Inflammatory macrophage treated with lipopolysaccharide for 1 hour (primary cell): ENCODE results near the gene HLA-A.

Experiments used
- DNase-seq, 2 donors: peaks; one replicate each; pipeline ENCODE4 v3.0.0-alpha.2; 2020 to 2022

HLA-A gene

GRCh38 chr6:29935273-29935955 is 6.9 kb upstream of the HLA-A start:
- DNase-seq: no peak

GRCh38 chr6:29938746-29939508 is 3.4 kb upstream of the HLA-A start:
- no peak for DNase-seq

- DNase-seq: peak; percentile 58 to 87
These were observed 1.3 kb upstream of the HLA-A start for GRCh38 chr6:29941016-29941415.

- peak in 1 of 2 donors; percentile 43 for DNase-seq
These were observed 861 bp upstream of the HLA-A start for GRCh38 chr6:29941471-29941870.

GRCh38 chr6:29941916-29942274 is 437 bp upstream of the HLA-A start:
- no peak for DNase-seq

- peak in 1 of 2 donors; percentile 25 for DNase-seq
These were observed 978 bp downstream of the HLA-A start for GRCh38 chr6:29943053-29943966.

GRCh38 chr6:29945281-29945820 is 3.0 kb downstream of the HLA-A start:
- no peak for DNase-seq

GRCh38 chr6:29946223-29947076 is 4.1 kb downstream of the HLA-A start:
- DNase-seq: no peak

GRCh38 chr6:29947077-29947980 is 5.0 kb downstream of the HLA-A start:
- no peak for DNase-seq

- DNase-seq: no peak
These were observed 5.9 kb downstream of the HLA-A start for GRCh38 chr6:29948277-29948676.

- DNase-seq: no peak
These were observed 7.6 kb downstream of the HLA-A start for GRCh38 chr6:29949934-29950333.

GRCh38 chr6:29951882-29952281 is 9.6 kb downstream of the HLA-A start:
- no peak for DNase-seq

- no peak for DNase-seq
These were observed 10.7 kb downstream of the HLA-A start for GRCh38 chr6:29953001-29953441.

GRCh38 chr6:29953686-29954085 is 11.4 kb downstream of the HLA-A start:
- DNase-seq: peak in 1 of 2 donors; percentile 63

- DNase-seq: no peak
These were observed 11.9 kb downstream of the HLA-A start for GRCh38 chr6:29954272-29954671.

- no peak for DNase-seq
These were observed 13.5 kb downstream of the HLA-A start for GRCh38 chr6:29955783-29956182.

GRCh38 chr6:29956518-29956917 is 14.2 kb downstream of the HLA-A start:
- no peak for DNase-seq

GRCh38 chr6:29958046-29958445 is 15.7 kb downstream of the HLA-A start:
- no peak for DNase-seq

- DNase-seq: no peak
These were observed 16.6 kb downstream of the HLA-A start for GRCh38 chr6:29958921-29959320.

GRCh38 chr6:29959467-29959866 is 17.1 kb downstream of the HLA-A start:
- no peak for DNase-seq

- no peak for DNase-seq
These were observed 19.6 kb downstream of the HLA-A start for GRCh38 chr6:29961966-29962365.
